Gastroesophageal sphincter (tissue), 3 donors: ENCODE measurements around the gene AGAP6.
"Not testable (repeated sequence)": the region's sequence is repeated elsewhere in the genome, so short reads cannot be mapped to it uniquely, and the experiment has no call there.

Experiments
- CTCF ChIP-seq, 4 experiments: fragments of 200-600 bp in 2 of 4; fragments of 450-650 bp in 2 of 4; sonication (generic) in 1 of 4; IDR thresholded peaks; one replicate each; pipeline ENCODE4 v1.5.1; 2017 to 2019; ENCODE audit warnings: antibody characterized with exemption in 4 of 4, mild to moderate bottlenecking in 2 of 4, moderate library complexity in 2 of 4
- POLR2AphosphoS5 ChIP-seq: sonication (generic); formaldehyde crosslinking; IDR thresholded peaks from one replicate; pipeline ENCODE4 v1.6.1; 2017; ENCODE audit warnings: antibody characterized with exemption

GRCh38 chr10:49972094-49972493 lies 16.1 kb upstream of the AGAP6 start:
- not testable (repeated sequence) for TF ChIP-seq CTCF (IDR thresholded peaks at IDR 0.05); POLR2AphosphoS5
